Hepatocyte (in vitro differentiated cells): Measurements from ENCODE around the gene ZNF750.

Experiments used
- CTCF ChIP-seq: fragments of 200-600 bp; sonication (generic); IDR thresholded peaks from 2 replicates; pipeline ENCODE4 v1.5.1; 2016; ENCODE audit warnings: antibody characterized with exemption, mild to moderate bottlenecking; ENCODE audit not compliant: poor library complexity
- EZH2 ChIP-seq: fragments of 200-600 bp; sonication (generic); IDR thresholded peaks from 2 replicates; pipeline ENCODE4 v1.6.1; 2016; ENCODE audit warnings: antibody characterized with exemption, mild to moderate bottlenecking, borderline replicate concordance
- EZH2phosphoT487 ChIP-seq: fragments of 200-600 bp; sonication (generic); IDR thresholded peaks from one replicate; pipeline ENCODE4 v1.6.1; 2018; ENCODE audit warnings: antibody characterized with exemption, mild to moderate bottlenecking, low read depth, moderate library complexity; ENCODE audit not compliant: unreplicated experiment, severe bottlenecking

GRCh38 chr17:82807562-82807961 is 32.3 kb downstream of the ZNF750 start:
- TF ChIP-seq CTCF (no peak), EZH2 (no peak), EZH2phosphoT487 (no peak)
